ENCODE results near the gene SNRK. TPM values are rescaled to one million over a fixed set of nuclear protein-coding genes. Genes with fewer than 3 reads are reported as not detected.

The SNRK gene
- total and polyA plus RNA-seq, 2 of the 13 experiments (the other 11 are each of a cell fraction or from before 2014, with no cell fraction given): 11.4 to 16.1 TPM

DNA sequence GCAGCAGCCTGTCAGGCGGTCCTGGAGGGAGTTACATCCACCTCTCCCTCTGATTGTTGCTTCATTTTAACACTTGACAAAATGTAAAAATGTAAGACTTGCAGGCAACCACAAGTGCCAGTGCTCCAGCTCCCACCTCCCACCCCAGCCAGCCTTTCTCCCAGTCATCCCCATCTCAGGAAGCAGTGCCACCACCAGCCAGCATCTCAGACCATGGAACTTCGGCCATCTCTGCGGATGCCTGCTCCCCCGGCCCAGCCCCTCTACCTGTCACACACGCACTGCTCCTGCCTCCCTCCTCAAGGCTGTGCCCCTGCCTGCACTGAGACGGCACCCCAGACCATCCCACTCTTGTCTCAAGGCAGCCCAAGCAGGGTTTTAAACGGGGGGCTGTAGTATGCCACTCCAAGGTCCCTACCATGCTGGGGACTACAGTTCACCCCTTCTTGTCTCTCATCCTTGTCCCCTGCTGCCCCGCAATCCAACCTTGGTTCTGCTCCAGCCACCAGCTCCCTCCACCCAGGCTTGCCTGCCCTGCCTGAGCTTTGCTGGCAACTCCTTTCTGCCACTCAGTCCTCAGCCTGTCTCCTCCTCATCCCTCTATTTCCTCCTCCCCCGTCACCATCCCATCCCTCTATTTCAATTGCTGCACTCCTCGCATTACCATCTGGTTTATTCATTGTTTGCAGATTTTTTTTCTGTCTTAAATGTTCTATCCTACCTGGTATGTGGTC lies 85.8 kb downstream of the SNRK start:
- no peak for DNase-seq (ENCODE audit: low spot score)
- in situ Hi-C loops (cut with HindIII; ENCODE audit: extremely low pct_ligation_motif_present, low pct_unique_long_range_greater_than_20kb) (no loop called here), intact Hi-C loops (cut with micrococcal nuclease; ENCODE audit: unreplicated experiment) (no loop called here)
- no peak for FAIRE-seq
- Histone ChIP-seq H3K9me3 (ENCODE audit: low read length) (no peaks in the 10 kb centered on the region), H2AFZ (ENCODE audit: low read length) (no peak overlapping the region), H3K27ac (ENCODE audit: extremely low read length, insufficient read depth, low read length) (no peak overlapping the region), H3K27me3 (ENCODE audit: control insufficient read depth in 1 of 2, insufficient read depth in 2 of 2, low read length in 2 of 2) (no peaks in the 10 kb centered on the region), H3K36me3 (replicated peaks in 1 of 2; ENCODE audit: control insufficient read depth in 1 of 2, insufficient read depth in 2 of 2, low read length in 2 of 2) (no peaks in the 10 kb centered on the region), H3K4me2 (ENCODE audit: low read depth, low read length) (no peak overlapping the region), H4K20me1 (ENCODE audit: insufficient read depth, low read length) (no peaks in the 10 kb centered on the region), H3K4me1 (ENCODE audit: insufficient read depth, low read length) (no peaks in the 10 kb centered on the region), H3K79me2 (ENCODE audit: insufficient read depth, low read length) (no peaks in the 10 kb centered on the region), H3K4me3 (replicated peaks in 1 of 3; ENCODE audit: insufficient read depth in 1 of 3, low read depth in 2 of 3, low read length in 3 of 3) (no peak overlapping the region), H3K9ac (ENCODE audit: insufficient read depth, low read depth, low read length) (no peak overlapping the region)
- no TSS peak for BruUV-seq (replicated peaks)
- no peak for ATAC-seq
- ChIA-PET CTCF (ENCODE audit: low intra/inter-chr PET ratio, low total read pairs) (no interaction called here), POLR2A (no interaction called here)
- WGBS (ENCODE audit: low lambda C conversion rate): 88% methylated on average over 10 of the region's 10 CpGs
- TF ChIP-seq DMAP1 (CRISPR knock-in tag; IDR thresholded peaks at IDR 0.05) (no peak), SOX5 (CRISPR knock-in tag; IDR thresholded peaks at IDR 0.05; ENCODE audit: borderline replicate concordance) (no peak), ZNF30 (CRISPR knock-in tag; IDR thresholded peaks at IDR 0.05) (no peak), MEIS2 (CRISPR knock-in tag; IDR thresholded peaks at IDR 0.05) (no peak), MEF2D (CRISPR knock-in tag; IDR thresholded peaks at IDR 0.05) (no peak), KLF12 (CRISPR knock-in tag; IDR thresholded peaks at IDR 0.05; ENCODE audit: borderline replicate concordance) (no peak), KAT7 (CRISPR knock-in tag; IDR thresholded peaks at IDR 0.05; ENCODE audit: borderline replicate concordance) (no peak), ZNF619 (CRISPR knock-in tag; IDR thresholded peaks at IDR 0.05) (no peak), ZNF121 (CRISPR knock-in tag; IDR thresholded peaks at IDR 0.05) (no peak), ZNF335 (CRISPR knock-in tag; IDR thresholded peaks at IDR 0.05) (no peak)
- TF ChIP-seq, protein P1, sequence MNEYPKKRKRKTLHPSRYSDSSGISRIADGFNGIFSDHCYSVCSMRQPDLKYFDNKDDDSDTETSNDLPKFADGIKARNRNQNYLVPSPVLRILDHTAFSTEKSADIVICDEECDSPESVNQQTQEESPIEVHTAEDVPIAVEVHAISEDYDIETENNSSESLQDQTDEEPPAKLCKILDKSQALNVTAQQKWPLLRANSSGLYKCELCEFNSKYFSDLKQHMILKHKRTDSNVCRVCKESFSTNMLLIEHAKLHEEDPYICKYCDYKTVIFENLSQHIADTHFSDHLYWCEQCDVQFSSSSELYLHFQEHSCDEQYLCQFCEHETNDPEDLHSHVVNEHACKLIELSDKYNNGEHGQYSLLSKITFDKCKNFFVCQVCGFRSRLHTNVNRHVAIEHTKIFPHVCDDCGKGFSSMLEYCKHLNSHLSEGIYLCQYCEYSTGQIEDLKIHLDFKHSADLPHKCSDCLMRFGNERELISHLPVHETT (CRISPR knock-in tag; conservative IDR thresholded peaks at IDR 0.05): no peak
- TF ChIP-seq, protein P2, sequence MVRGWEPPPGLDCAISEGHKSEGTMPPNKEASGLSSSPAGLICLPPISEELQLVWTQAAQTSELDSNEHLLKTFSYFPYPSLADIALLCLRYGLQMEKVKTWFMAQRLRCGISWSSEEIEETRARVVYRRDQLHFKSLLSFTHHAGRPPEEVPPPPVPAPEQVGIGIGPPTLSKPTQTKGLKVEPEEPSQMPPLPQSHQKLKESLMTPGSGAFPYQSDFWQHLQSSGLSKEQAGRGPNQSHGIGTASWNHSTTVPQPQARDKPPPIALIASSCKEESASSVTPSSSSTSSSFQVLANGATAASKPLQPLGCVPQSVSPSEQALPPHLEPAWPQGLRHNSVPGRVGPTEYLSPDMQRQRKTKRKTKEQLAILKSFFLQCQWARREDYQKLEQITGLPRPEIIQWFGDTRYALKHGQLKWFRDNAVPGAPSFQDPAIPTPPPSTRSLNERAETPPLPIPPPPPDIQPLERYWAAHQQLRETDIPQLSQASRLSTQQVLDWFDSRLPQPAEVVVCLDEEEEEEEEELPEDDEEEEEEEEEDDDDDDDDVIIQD (CRISPR knock-in tag; IDR thresholded peaks at IDR 0.05; ENCODE audit: low read depth): no peak
- TF ChIP-seq, protein P3, sequence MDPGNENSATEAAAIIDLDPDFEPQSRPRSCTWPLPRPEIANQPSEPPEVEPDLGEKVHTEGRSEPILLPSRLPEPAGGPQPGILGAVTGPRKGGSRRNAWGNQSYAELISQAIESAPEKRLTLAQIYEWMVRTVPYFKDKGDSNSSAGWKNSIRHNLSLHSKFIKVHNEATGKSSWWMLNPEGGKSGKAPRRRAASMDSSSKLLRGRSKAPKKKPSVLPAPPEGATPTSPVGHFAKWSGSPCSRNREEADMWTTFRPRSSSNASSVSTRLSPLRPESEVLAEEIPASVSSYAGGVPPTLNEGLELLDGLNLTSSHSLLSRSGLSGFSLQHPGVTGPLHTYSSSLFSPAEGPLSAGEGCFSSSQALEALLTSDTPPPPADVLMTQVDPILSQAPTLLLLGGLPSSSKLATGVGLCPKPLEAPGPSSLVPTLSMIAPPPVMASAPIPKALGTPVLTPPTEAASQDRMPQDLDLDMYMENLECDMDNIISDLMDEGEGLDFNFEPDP (CRISPR knock-in tag; conservative IDR thresholded peaks at IDR 0.05): no peak

Data from HepG2 (cell line).